GM19043 (cell line): ENCODE measurements around the gene ITGB6.

Experiments used
- ATAC-seq: cut with Tn5 transposase; IDR thresholded peaks from one replicate; pipeline ENCODE4 v1.9.1; 2021; ENCODE audit warnings: low read depth; ENCODE audit not compliant: unreplicated experiment

Gene ITGB6

DNA sequence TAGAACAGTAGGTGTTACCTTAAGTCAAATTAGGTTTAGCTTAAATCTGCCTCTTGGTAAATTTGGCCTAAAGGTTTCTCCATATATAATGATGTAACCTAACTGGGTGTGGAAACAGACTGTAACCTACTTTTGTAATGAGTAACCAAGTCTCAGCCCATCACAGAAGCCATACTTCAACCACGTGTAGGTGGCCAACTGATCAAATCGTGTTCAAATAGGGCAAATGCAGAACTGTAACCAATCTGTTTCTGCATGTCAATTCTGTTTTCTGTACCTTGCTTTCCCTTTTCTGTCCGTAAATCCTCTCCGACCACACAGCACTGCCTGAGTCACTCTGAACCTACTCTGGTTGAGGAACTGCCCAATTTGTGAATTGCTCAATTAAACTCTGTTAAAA is 103.7 kb downstream of the ITGB6 start:
- ATAC-seq = no peak

DNA sequence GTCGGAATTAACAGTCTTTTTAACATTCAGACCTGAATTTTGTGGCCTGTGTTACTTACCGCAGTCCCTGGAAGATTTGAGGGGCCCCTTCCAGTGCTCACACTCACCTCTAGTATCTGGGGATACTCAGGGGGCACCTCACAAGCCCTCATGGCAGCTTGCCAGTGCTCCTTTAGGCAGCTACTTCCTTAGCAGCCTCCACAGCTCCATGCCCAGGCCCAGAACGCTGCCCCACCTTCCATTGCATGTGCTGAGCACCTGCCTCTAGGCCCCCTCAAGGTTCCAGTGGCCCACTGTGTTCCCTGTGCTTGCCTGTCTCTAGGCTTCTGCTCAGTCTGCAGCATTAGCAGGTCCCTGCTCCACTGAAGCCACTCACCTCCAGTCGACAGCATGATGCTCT is 107.6 kb downstream of the ITGB6 start:
- no peak for ATAC-seq

DNA sequence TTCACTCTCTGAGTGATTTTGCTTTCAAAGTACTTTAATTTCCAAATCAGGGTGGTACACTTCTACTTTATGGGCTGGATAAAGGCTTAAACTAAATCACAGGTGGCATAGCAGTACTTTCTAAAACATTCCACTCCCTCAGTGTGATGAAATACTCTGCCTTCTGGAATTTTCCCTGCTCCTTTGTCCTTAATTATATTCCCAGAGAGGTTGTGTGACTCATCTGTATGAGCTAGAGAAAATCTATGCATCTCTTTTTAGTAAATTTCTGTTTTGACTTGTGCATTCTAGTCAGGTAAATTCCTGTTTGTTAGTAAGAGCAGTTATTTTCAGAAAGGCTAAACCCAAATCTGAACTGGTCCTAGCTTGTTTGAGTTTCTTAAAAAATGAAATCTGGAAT is 108.7 kb downstream of the ITGB6 start:
- no peak for ATAC-seq

DNA sequence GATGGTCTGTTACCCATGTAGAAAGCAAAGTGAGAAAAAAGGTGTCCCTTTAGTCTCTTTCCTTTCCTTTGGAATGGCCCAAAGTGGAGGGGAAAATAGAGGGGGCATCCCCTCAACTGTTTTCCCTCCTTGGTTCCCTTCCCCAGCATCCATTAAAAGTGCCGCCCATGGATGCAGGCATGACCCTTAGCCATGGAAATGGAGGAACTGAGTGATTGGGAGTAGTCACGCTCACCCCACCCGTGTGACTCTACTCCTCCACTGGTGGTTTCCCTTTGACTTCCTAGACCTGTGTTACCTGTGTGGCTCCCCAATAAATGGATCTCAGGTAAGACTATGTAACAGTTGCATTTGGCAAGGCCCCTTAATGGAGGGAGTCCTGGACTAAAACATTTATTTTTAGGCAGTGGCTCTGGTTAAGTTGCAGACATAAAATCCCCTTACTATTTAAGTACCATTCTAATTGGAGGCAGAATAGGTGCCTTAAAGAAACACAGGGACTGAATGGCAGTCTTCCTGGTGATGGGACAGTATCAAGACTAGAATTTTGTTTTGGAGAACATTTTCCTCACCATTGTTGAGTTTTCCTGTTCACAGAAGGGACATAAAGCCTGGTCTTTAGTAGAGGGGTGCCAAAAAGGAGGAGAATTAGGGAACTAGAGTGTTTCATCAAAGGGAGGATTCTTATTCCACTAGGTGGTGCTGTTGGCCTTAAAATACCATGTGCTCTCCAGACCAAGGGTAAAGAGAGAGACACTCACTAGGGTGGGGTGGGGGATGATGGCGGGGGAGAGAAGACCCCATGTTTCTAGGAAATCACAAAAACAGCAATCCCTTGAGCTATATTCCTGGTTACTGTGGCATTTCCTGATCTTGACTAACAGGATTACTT is 112.0 kb downstream of the ITGB6 start:
- ATAC-seq = no peak

DNA sequence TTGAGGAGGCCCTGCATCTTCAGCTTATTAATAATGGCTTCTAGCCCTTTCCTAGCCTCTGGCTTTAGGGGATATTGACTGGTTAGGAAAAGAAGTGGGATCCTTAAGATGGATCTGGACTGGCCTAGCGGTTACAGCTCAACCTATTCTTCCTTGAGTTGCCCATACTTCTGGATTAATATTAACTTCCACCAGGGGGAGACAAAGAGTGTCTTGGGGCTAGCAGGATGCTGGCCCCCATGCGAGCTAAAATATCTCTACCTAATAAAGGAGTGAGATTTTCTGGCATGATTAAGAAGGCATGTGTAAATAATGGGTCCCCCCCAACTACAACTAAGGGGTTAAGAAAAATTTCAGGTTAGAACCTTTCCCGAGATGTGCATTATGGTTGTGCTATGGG is 114.4 kb downstream of the ITGB6 start:
- ATAC-seq = no peak

DNA sequence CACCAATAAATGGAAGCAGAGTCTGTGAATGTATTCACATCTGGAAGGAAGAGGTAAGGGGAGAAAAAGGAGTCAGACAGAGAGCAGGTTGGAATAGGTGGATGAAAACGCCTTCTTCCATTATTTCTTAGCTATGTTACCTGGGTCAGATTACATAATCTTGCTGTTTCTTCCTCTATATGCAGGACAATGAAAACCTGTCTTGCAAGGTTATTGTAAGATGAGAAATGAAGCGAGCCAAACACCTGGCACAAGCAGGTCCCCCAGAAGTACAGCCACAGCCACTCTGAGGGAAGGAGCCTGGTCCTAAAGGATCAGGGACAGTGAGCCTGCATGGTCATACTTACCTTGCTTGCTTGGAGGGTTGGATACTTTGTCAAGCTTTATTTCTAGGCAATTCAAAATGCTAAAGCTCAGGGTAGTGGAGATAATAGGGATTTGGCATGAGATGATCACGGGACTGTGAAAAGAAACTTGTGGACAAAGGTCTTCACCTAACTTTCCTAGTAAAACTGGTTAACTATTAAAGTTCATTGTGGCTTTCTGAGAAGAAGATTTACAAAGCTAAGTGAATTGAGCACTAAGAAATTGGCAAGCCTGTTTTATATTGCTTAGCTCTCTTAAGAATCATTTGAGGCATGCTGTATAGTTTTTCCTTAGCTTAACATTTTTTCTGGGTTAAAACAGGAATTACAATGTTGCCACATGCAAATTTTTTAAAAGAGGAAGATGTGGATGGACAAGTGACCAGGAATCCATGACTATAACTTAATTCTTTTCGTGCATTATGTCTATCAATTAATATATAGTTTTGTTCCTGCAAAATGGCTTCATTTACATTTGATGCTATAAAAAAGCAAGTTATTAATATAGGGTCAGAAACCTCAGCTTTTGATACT is 121.9 kb downstream of the ITGB6 start:
- no peak for ATAC-seq

DNA sequence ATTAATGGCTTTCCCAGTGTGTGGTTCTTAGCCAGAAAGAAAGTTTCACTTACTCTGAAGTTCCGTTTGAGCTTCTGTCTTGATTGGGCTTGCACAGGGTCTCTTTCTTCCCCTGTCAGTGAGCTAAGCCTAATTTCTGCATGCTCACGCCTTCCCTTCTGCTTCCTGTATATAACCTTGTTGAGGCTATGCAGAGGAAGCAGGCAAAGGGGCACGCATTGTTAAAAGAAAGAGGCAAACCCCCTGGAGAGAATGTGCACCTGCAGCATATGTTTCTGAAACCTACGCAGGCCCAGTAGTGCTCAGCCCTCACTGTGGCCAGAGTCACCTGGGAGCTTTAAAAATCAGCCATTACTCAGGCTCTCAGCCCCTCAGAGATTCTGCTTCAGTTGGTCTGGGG is 123.2 kb downstream of the ITGB6 start:
- ATAC-seq = no peak

DNA sequence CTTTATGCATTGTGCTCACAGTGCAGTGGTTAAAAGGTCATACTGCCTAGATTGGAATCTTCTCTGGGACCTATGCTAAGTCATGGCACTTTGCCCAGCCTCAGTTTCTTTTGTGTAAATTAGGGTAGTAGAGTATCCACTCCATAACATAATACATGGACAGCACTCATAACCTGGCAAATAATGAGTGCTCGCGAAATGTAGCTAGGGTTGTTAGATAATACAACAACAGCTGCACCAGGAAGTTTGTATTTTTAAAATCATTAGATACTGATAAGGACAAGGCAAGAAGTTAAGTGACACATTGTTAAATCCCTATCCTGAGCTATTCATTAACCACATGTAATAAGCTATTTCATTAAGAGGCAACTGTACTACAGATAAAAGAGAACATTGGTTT is 123.8 kb downstream of the ITGB6 start:
- ATAC-seq = no peak

DNA sequence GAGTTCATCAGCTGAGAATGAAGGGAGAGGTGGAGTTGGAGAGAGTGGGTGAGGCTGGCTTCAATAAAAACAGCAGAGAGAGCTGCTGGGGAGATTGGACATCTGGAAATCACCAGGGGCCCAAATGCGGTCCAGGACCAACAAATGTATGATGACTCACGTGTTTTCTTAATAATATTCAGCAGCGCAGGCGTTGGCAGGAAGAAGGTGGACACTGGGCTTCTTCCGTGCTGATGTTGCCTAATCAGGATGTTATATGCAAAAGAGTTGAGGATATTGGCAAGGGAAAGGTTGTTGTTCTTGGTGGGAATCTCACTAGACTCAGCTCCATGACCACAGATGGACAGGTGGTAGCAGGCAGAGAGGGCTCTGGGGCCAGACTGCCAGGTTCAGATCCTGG is 124.9 kb downstream of the ITGB6 start:
- ATAC-seq = no peak

DNA sequence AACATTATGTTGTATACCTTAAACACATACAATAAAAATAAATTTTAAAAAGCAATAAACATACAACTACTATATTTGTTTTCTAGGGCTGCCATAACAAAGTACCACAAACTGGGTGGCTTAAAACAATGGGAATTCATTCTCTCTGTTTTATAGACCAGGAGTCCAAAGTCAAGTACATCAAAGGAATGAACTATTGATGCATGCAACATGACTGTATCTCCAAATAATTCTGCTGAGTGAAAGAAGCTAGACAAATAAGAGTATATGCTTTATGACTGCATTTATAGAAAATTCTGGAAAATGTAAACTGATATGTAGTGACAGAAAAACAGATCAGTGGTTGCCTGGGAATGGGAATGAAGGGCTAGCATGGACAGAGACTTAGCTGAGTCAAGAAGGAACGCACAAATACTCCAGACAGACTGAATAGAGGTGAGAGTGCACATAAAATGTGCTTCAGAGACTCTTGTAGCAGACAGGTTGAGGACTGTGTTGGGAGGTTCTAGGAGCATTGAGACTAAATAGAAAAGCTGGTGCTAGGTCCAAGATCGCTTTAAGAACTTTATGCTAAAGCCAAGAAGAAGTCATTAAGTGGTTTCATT is 126.7 kb downstream of the ITGB6 start:
- no peak for ATAC-seq

DNA sequence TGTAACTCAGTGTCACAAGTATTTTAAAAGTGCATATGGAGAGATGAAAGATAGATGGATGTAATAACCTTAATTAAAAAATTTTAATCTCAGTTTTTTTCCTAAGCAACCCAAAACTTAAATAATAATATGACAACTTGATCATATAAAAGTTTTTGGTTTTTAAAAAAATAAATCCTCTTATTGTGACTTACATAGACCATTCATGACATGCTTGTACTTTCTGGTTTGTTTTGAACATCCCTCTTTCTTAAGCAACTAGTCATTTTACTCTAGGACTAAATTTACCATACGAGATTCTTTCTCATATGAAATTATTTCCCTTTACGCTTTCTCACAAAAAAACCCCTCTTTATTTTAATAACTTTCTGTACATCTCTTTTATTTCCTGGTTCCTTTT is 131.2 kb downstream of the ITGB6 start:
- ATAC-seq = no peak

DNA sequence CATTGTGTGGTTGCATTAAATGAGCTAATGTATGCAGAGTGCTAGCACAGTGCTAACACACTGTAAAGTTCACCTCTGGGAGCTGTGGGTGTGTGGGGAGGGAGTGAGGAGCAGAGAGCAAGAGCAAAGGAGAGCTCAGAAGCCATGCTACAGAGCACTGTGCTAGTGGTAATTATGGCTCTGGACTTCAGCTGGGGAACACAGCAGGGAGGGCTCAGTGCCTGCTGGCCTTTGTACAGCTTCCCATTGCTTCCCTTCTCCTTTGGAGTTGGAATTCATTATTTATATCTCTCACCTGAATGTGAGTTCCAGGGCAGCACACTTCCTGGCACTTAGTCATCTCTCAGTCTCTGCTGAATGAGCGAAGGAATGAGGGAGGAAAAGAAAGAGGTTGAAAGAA is 135.2 kb downstream of the ITGB6 start:
- ATAC-seq = no peak

DNA sequence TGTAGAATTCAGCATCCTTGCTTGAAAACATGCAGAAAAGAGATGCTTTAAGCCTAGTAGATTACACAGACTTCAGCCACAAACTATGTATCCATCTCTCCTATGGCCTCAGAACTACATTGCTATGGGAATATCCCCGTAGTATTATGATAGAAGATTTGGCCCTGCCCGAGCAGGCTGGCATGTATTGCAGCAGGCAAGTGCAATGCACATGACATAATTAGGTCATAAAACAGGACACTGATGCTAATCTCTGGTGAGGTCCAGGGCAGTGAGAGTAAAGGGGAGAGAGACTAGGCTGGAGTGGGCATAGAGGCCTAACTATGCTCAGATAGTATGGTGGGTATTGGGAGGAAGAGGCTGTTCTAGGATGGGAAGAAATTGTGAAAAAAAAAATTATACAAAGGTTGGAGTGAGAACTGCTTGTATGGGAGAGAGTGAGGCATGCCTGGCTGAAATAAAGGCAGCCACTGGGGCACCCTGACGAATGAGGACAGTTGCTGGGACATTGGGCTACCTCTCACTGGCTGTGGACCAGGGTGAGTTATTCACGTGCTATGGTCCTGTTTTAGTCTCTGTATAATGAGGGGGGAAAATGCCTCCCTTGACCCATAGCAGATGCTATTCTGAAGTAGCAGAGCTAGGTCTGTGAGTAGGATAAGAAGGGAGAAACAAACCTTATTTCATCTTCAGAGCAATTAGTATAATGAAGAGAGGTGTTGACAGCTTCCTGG is 136.0 kb downstream of the ITGB6 start:
- no peak for ATAC-seq

DNA sequence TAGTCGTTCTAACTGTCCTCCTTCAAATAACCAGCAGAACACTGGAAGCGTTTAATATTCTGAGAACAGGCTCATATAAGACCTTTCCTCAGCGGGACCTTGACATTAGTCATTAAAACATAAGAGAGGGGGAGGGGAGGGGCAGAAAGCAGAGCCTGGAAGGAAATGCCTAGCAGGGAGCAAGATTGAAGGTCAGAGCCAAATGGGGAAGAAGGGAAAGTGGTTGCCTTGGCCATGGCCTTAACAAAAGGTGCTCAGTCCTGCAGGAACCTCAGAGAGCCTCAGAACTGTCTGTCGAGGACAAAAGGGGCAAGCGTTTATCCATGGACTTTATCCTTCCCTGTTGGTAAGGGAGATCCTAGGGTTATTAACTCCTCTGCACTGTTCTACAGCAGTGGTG is 136.8 kb downstream of the ITGB6 start:
- ATAC-seq = no peak

DNA sequence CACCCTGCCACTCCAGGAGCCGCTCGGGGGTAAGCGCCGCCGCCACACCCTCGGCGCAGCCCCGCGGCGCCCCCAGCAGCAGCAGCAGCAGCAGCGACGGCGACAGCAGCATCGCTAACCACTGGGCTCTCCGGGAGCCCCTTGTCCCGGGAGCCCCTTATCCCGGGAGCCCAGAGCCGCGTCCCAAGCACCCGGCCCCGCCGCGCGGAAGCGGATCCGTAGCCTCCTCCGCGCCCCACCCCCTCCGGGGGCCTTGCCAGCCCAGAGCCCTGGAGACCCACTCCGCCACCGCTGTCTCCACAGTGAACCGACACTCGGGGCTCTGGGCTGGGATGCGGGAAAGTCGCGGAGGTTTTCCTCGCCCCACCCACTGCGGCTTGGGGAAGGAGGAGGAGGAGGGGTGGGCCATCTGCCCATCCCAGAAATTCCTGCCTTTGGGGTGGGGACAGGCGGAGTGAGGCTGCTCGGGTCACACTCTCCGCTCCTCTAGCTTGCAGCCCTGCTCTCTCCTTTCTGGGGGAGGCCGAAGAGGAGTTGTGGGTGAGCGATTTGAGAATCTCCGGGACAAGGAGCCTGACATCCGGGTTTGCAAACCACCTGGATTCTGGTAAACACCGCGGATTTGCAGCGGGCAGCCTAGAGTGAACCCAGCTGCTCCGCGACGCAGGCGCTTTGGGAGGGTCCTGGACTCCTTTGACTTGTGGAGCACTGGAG is 137.6 kb downstream of the ITGB6 start, which contains the start of gene PLA2R1:
Gene PLA2R1 (minus strand): TSS at position 324 of the 714 bp plus-strand sequence. CDS start 212 bp downstream, at position 112.
- no peak for ATAC-seq

DNA sequence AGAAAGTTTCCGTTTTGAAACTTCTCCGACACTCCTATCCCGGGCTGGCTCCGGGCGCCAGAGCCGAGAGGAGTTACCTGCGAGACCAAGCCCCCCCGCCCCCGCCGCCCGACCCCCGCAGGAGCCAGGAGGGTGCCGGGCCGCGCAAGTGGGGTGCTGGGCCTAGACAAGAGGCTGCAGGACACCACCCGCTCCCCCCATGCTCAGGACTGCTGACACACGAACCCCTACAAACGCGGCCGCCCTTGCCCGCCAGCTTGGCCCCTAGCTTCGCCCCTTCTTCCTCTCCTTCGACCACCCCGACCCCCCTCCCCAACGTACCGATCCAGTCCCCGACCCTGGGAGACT is 138.2 kb downstream of the ITGB6 start:
- no peak for ATAC-seq

DNA sequence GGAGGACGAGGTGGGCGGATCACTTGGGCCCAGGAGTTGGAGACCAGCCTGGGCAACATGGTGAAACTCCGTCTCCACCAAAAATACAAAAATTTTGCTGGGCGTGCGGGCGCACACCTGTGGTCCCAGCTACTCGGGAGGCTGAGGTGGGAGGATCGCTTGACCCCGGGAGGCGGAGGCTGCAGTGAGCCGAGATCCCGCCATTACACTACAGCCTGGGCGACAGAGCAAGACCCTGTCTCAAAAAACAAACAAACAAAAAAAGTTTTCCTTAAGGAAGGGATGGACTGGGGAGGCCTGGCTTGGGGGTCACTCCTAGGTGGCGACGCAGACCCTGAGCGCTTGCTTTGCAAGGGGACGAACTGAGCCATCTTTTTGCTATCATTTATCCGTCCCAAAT is 138.5 kb downstream of the ITGB6 start:
- ATAC-seq = no peak

DNA sequence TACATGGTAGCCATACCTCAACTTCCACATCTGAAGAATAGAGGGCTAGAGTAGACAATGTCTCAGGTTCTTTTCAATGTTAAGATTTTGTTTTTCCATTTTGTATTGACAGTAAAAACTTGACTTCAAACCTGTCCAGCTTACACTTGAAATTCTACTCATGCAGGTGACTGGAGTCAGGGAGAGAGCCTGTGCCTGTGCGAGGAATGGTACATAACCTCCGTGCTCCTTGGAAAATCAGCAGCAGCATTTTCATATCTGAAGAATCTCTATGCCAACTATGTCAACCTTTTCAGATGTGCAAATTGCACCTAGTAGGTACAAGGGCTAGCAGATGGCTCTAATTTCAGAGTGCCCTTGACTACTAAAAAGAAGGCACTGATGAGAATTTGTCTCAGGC is 139.8 kb downstream of the ITGB6 start:
- no peak for ATAC-seq

DNA sequence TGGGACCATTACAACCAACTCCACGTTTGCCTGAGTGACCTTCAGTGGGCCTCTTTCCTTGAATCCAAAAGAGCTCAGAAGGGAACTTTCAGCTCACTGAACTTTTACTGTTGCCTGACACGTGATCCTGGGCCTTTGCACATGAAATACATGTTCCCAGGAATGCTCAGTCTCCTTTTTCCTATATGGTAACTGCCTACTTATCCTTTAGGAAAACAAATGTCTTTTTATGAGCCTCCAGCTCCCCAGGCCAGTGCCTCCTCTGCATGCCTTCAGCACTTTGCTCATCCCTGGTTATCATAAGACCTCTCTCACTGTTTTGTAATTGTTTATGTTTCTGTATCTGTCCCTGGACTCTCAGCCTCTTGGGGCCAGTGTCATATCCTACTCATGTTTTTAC is 142.7 kb downstream of the ITGB6 start:
- ATAC-seq = no peak

DNA sequence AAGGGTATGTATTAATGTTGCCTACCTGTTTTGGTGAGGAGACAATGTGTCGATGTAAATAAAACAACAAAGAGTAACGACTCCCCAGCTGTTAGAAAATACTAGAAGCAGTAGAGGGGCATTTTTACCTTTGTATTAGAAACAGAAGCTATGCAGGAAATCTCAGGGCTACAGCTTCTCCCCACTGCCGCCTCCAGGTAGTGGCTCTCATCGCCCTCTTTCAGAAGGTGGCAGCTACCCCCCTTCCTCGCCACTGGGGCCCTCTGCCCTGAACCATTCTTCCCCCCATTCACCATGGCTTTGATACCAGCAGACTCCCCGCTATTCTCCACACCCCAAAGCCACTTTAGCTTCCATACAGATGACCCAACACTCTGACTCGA is 144.4 kb downstream of the ITGB6 start:
- no peak for ATAC-seq
